H9 (cell line): ENCODE measurements around the gene PDE1A. TPM values are rescaled to one million over a fixed set of nuclear protein-coding genes. Genes with fewer than 3 reads are reported as not detected.

Experiments
- DNase-seq: peaks from one replicate; pipeline ENCODE4 v3.0.0-alpha.2; 2017
- H2AFZ ChIP-seq: one replicate; pipeline ENCODE4 v1.6.1; 2013; ENCODE audit warnings: mild to moderate bottlenecking, low read length, control low read depth, moderate library complexity
- H2AK5ac ChIP-seq: 2 replicates; pipeline ENCODE4 v1.6.1; 2013; ENCODE audit warnings: low read length, control low read depth, mixed read lengths; ENCODE audit not compliant: insufficient read length
- H2BK120ac ChIP-seq: one replicate; pipeline ENCODE4 v1.6.1; 2013; ENCODE audit warnings: low read depth, mild to moderate bottlenecking, low read length, control low read depth, inconsistent platforms; ENCODE audit not compliant: poor library complexity, severe bottlenecking
- H2BK12ac ChIP-seq: 2 replicates; pipeline ENCODE4 v1.6.1; 2013; ENCODE audit warnings: low read length, control low read depth, mixed read lengths, low read depth; ENCODE audit not compliant: insufficient read length
- H2BK15ac ChIP-seq: 2 replicates; pipeline ENCODE4 v1.6.1; 2013; ENCODE audit warnings: low read depth, low read length, control low read depth
- H2BK20ac ChIP-seq: one replicate; pipeline ENCODE4 v1.6.1; 2013; ENCODE audit warnings: low read depth, mild to moderate bottlenecking, low read length, control low read depth, inconsistent platforms; ENCODE audit not compliant: poor library complexity, severe bottlenecking
- H2BK5ac ChIP-seq: 2 replicates; pipeline ENCODE4 v1.6.1; 2013; ENCODE audit warnings: low read length, control low read depth, mixed read lengths; ENCODE audit not compliant: insufficient read length
- H3K14ac ChIP-seq: 2 replicates; pipeline ENCODE4 v1.6.1; 2013; ENCODE audit warnings: low read length, control low read depth; ENCODE audit not compliant: insufficient read depth
- H3K18ac ChIP-seq: 2 replicates; pipeline ENCODE4 v1.6.1; 2013; ENCODE audit warnings: low read depth, mild to moderate bottlenecking, mixed read lengths, low read length, control low read depth; ENCODE audit not compliant: insufficient read length
- H3K23ac ChIP-seq: 2 replicates; pipeline ENCODE4 v1.6.1; 2013; ENCODE audit warnings: low read length, control low read depth, mixed read lengths, low read depth; ENCODE audit not compliant: insufficient read length
- H3K23me2 ChIP-seq: 2 replicates; pipeline ENCODE4 v1.6.1; 2013; ENCODE audit warnings: low read depth, mild to moderate bottlenecking, mixed read lengths, low read length, control low read depth; ENCODE audit not compliant: insufficient read length, poor library complexity, severe bottlenecking
- H3K27ac ChIP-seq: 2 replicates; pipeline ENCODE4 v1.5.1; 2013; ENCODE audit warnings: low read length, control low read depth, mixed read lengths, low read depth; ENCODE audit not compliant: insufficient read length
- H3K27me3 ChIP-seq: 2 replicates; pipeline ENCODE4 v1.6.1; 2013; ENCODE audit warnings: low read length, control low read depth, inconsistent platforms; ENCODE audit not compliant: insufficient read depth
- H3K4ac ChIP-seq: 2 replicates; pipeline ENCODE4 v1.6.1; 2013; ENCODE audit warnings: low read depth, mild to moderate bottlenecking, control low read depth, inconsistent platforms, low read length, moderate library complexity
- H3K4me1 ChIP-seq: 2 replicates; pipeline ENCODE4 v1.6.1; 2013; ENCODE audit warnings: low read length, control low read depth, inconsistent platforms; ENCODE audit not compliant: insufficient read depth
- H3K4me2 ChIP-seq: 2 replicates; pipeline ENCODE4 v1.6.1; 2013; ENCODE audit warnings: low read length, control low read depth, mixed read lengths; ENCODE audit not compliant: insufficient read length, insufficient read depth
- H3K56ac ChIP-seq: 2 replicates; pipeline ENCODE4 v1.6.1; 2013; ENCODE audit warnings: low read depth, mild to moderate bottlenecking, mixed read lengths, low read length, control low read depth; ENCODE audit not compliant: insufficient read length
- H3K79me1 ChIP-seq: 2 replicates; pipeline ENCODE4 v1.6.1; 2013; ENCODE audit warnings: low read depth, mild to moderate bottlenecking, moderate library complexity, low read length, control low read depth, inconsistent platforms; ENCODE audit not compliant: insufficient read depth, poor library complexity, severe bottlenecking
- H3K79me2 ChIP-seq: 2 replicates; pipeline ENCODE4 v1.6.1; 2013; ENCODE audit warnings: low read length, control low read depth, inconsistent platforms; ENCODE audit not compliant: insufficient read depth
- H3K9ac ChIP-seq: 2 replicates; pipeline ENCODE4 v1.6.1; 2013; ENCODE audit warnings: low read length, control low read depth, mixed read lengths; ENCODE audit not compliant: insufficient read length; ENCODE audit errors: extremely low read depth
- H3K9me3 ChIP-seq: one replicate; pipeline ENCODE4 v1.6.1; 2013; ENCODE audit warnings: low read depth, low read length, inconsistent platforms; ENCODE audit not compliant: control insufficient read depth
- H3T11ph ChIP-seq: one replicate; pipeline ENCODE4 v1.6.1; 2013; ENCODE audit warnings: mild to moderate bottlenecking, low read length, control low read depth, inconsistent platforms
- H4K20me1 ChIP-seq: one replicate; pipeline ENCODE4 v1.6.1; 2013; ENCODE audit not compliant: control insufficient read depth, insufficient read length, insufficient read depth
- H4K5ac ChIP-seq: 2 replicates; pipeline ENCODE4 v1.6.1; 2013; ENCODE audit warnings: low read depth, mild to moderate bottlenecking, mixed read lengths, low read length, control low read depth; ENCODE audit not compliant: insufficient read length
- H4K8ac ChIP-seq: replicated peaks from 2 replicates; pipeline ENCODE4 v1.6.1; 2013; ENCODE audit warnings: low read length, control low read depth, mixed read lengths, low read depth; ENCODE audit not compliant: insufficient read length
- H4K91ac ChIP-seq: 2 replicates; pipeline ENCODE4 v1.6.1; 2013; ENCODE audit warnings: low read depth, mild to moderate bottlenecking, moderate library complexity, mixed read lengths, low read length, control low read depth; ENCODE audit not compliant: insufficient read length
- H3K27ac Mint-ChIP-seq, 3 experiments: 2 replicates in 2 of 3; 3 replicates in 1 of 3; pipeline ENCODE4 v1.8.0; 2020 to 2021; ENCODE audit warnings: mixed read lengths in 3 of 3, mild to moderate bottlenecking in 1 of 3, moderate library complexity in 1 of 3
- H3K27me3 Mint-ChIP-seq: 2 replicates; pipeline ENCODE4 v1.8.0; 2021; ENCODE audit warnings: low read depth, mild to moderate bottlenecking, moderate library complexity, mixed read lengths
- H3K36me3 Mint-ChIP-seq, 3 experiments: 2 replicates in 2 of 3; 3 replicates in 1 of 3; pipeline ENCODE4 v1.8.0; 2020 to 2021; ENCODE audit warnings: low read depth in 3 of 3, mixed read lengths in 3 of 3; ENCODE audit not compliant: insufficient read depth in 1 of 3
- H3K4me1 Mint-ChIP-seq, 2 experiments: 2 replicates each; pipeline ENCODE4 v1.8.0; 2020; ENCODE audit warnings: mixed read lengths in 2 of 2
- H3K4me3 Mint-ChIP-seq, 2 experiments: 2 replicates in 1 of 2; 3 replicates in 1 of 2; pipeline ENCODE4 v1.8.0; 2020 to 2021; ENCODE audit warnings: mild to moderate bottlenecking in 2 of 2, mixed read lengths in 2 of 2, moderate library complexity in 1 of 2
- H3K9me3 Mint-ChIP-seq, 2 experiments: 2 replicates in 1 of 2; 3 replicates in 1 of 2; pipeline ENCODE4 v1.8.0; 2020; ENCODE audit warnings: mild to moderate bottlenecking in 2 of 2, mixed read lengths in 2 of 2, moderate library complexity in 1 of 2
- CTCF ChIP-seq: fragments of 200-600 bp; sonication (generic); conservative IDR thresholded peaks from 3 replicates; pipeline ENCODE4 v1.8.0; 2021; ENCODE audit warnings: antibody characterized with exemption, mild to moderate bottlenecking
- WGBS: extraction: QIAGEN DNeasy Blood & Tissue Kit; methylation state at CpG from one replicate; pipeline ENCODE4 v1.1.7; 2013; ENCODE audit warnings: missing lambda C conversion rate, low lambda C conversion rate, mixed read lengths; ENCODE audit not compliant: insufficient read length; ENCODE audit errors: extremely low coverage; 5-methylcytosine and 5-hydroxymethylcytosine counted together
- total RNA-seq: library from RNA; stranded (reverse); gene quantifications from 2 replicates; pipeline ENCODE4 v1.2.1, GENCODE V29; 2021

PDE1A gene
- total RNA-seq, 1 experiment from 2014 or later, result 0.11 TPM

GRCh38 chr2:182416191-182416590 is 10.6 kb downstream of the PDE1A start:
- Histone ChIP-seq H4K5ac (no peak overlapping the region), H3K79me1 (no peaks in the 10 kb centered on the region), H3K56ac (no peak overlapping the region), H3K9me3 (no peaks in the 10 kb centered on the region), H3K79me2 (no peaks in the 10 kb centered on the region), H2AFZ (no peak overlapping the region), H3K27ac (no peak overlapping the region), H3K14ac (no peak overlapping the region), H3T11ph (no peak overlapping the region), H3K23me2 (no peaks in the 10 kb centered on the region), H3K9ac (no peak overlapping the region), H2BK120ac (no peak overlapping the region), H2AK5ac (no peak overlapping the region), H3K18ac (no peak overlapping the region), H4K20me1 (no peaks in the 10 kb centered on the region), H2BK15ac (no peak overlapping the region), H3K4me1 (no peaks in the 10 kb centered on the region), H4K91ac (no peak overlapping the region), H2BK5ac (no peak overlapping the region), H3K4ac (no peak overlapping the region), H3K4me2 (no peak overlapping the region), H2BK20ac (no peak overlapping the region), H3K27me3 (no peaks in the 10 kb centered on the region), H3K23ac (no peak overlapping the region), H4K8ac (no peak overlapping the region), H2BK12ac (no peak overlapping the region)
- DNase-seq, result no peak
- no peaks in the 10 kb centered on the region for H3K27me3 Mint-ChIP-seq
- H3K4me3 Mint-ChIP-seq, result no peak overlapping the region
- H3K4me1 Mint-ChIP-seq, result peaks cover 12 to 13% of the 10 kb centered on the region in 2 experiments
- H3K9me3 Mint-ChIP-seq, result no peaks in the 10 kb centered on the region
- no peak overlapping the region; a peak in 1 of 7 replicates for H3K27ac Mint-ChIP-seq
- TF ChIP-seq CTCF, result no peak
- WGBS, result 100% methylated on average over 1 of the region's 4 CpGs
- no peaks in the 10 kb centered on the region for H3K36me3 Mint-ChIP-seq
